22Rv1 (cell line): ENCODE results near the gene SPTBN1.

Source experiments
- ZFX ChIP-seq: fragments of 450-650 bp; IDR thresholded peaks from 2 replicates; pipeline ENCODE4 v1.6.1; 2017; ENCODE audit warnings: antibody characterized with exemption, borderline replicate concordance
- TF ChIP-seq, protein P1 (sequence below): fragments of 450-650 bp; IDR thresholded peaks from 2 replicates; pipeline ENCODE4 v1.5.1; 2017; ENCODE audit warnings: mild to moderate bottlenecking

DNA sequence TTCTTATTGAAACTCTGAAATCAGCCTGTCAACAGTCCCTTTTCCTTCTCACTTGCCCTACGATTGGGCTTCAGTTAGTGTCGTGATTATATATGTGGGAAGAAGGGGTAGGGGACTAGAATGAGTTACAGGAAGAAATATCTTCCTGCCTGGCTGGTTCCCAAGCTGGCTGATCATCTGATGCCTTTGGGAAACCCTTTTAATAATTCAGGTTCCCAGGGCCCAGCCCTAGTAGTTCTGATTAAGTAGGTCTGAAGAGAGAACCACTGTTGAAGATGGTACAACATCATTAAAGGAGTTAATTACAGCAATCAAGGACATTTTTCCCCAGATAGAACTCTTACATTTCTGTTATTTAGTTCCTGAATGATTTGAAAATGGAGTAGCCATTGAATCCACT is 157.3 kb downstream of the SPTBN1 start:
- TF ChIP-seq, protein P1, sequence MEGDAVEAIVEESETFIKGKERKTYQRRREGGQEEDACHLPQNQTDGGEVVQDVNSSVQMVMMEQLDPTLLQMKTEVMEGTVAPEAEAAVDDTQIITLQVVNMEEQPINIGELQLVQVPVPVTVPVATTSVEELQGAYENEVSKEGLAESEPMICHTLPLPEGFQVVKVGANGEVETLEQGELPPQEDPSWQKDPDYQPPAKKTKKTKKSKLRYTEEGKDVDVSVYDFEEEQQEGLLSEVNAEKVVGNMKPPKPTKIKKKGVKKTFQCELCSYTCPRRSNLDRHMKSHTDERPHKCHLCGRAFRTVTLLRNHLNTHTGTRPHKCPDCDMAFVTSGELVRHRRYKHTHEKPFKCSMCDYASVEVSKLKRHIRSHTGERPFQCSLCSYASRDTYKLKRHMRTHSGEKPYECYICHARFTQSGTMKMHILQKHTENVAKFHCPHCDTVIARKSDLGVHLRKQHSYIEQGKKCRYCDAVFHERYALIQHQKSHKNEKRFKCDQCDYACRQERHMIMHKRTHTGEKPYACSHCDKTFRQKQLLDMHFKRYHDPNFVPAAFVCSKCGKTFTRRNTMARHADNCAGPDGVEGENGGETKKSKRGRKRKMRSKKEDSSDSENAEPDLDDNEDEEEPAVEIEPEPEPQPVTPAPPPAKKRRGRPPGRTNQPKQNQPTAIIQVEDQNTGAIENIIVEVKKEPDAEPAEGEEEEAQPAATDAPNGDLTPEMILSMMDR: no peak
- TF ChIP-seq ZFX: no peak
